ENCODE results near the gene SPPL3.
"Not testable (repeated sequence)": the region's sequence is repeated elsewhere in the genome, so short reads cannot be mapped to it uniquely, and the experiment has no call there.

SPPL3 gene

GRCh38 chr12:120925740-120926563, 21.8 kb upstream of the SPPL3 start:
- no peak for DNase-seq
- in situ Hi-C loops (cut with HindIII; ENCODE audit: low pct_ligation_motif_present, low pct_unique_long_range_greater_than_20kb, low sequenced_read_pairs): no loop called here

GRCh38 chr12:120922279-120922678, 18.1 kb upstream of the SPPL3 start:
- in situ Hi-C loops (cut with HindIII; ENCODE audit: low pct_ligation_motif_present, low pct_unique_long_range_greater_than_20kb, low sequenced_read_pairs): no loop called here
- DNase-seq: no peak

- no peak for DNase-seq
Observed at GRCh38 chr12:120921637-120922036, 17.5 kb upstream of the SPPL3 start.

GRCh38 chr12:120920178-120920577, 16.0 kb upstream of the SPPL3 start:
- in situ Hi-C loops (cut with HindIII; ENCODE audit: low pct_ligation_motif_present, low pct_unique_long_range_greater_than_20kb, low sequenced_read_pairs): no loop called here
- DNase-seq: no peak

More at GRCh38 chr12:120921637-120922036, 17.5 kb upstream of the SPPL3 start:
- in situ Hi-C loops (cut with HindIII; ENCODE audit: low pct_ligation_motif_present, low pct_unique_long_range_greater_than_20kb, low sequenced_read_pairs): no loop called here

GRCh38 chr12:120917748-120918147, 13.6 kb upstream of the SPPL3 start:
- in situ Hi-C loops (cut with HindIII; ENCODE audit: low pct_ligation_motif_present, low pct_unique_long_range_greater_than_20kb, low sequenced_read_pairs): no loop called here
- no peak for DNase-seq

GRCh38 chr12:120916561-120916960, 12.4 kb upstream of the SPPL3 start:
- in situ Hi-C loops (cut with HindIII; ENCODE audit: low pct_ligation_motif_present, low pct_unique_long_range_greater_than_20kb, low sequenced_read_pairs): no loop called here
- DNase-seq: no peak

- in situ Hi-C loops (cut with HindIII; ENCODE audit: low pct_ligation_motif_present, low pct_unique_long_range_greater_than_20kb, low sequenced_read_pairs): no loop called here
- no peak for DNase-seq
Observed at GRCh38 chr12:120914794-120915193, 10.6 kb upstream of the SPPL3 start.

- in situ Hi-C loops (cut with HindIII; ENCODE audit: low pct_ligation_motif_present, low pct_unique_long_range_greater_than_20kb, low sequenced_read_pairs): no loop called here
- no peak for DNase-seq
Observed at GRCh38 chr12:120909633-120910298, 5.6 kb upstream of the SPPL3 start.

- in situ Hi-C loops (cut with HindIII; ENCODE audit: low pct_ligation_motif_present, low pct_unique_long_range_greater_than_20kb, low sequenced_read_pairs): no loop called here
- no peak for DNase-seq
Observed at GRCh38 chr12:120905856-120906384, 1.8 kb upstream of the SPPL3 start.

GRCh38 chr12:120903412-120904196, 554 bp downstream of the SPPL3 start:
- DNase-seq: peak; percentile 70
- in situ Hi-C loops (cut with HindIII; ENCODE audit: low pct_ligation_motif_present, low pct_unique_long_range_greater_than_20kb, low sequenced_read_pairs): no loop called here

- in situ Hi-C loops (cut with HindIII; ENCODE audit: low pct_ligation_motif_present, low pct_unique_long_range_greater_than_20kb, low sequenced_read_pairs): no loop called here
- DNase-seq: no peak
Observed at GRCh38 chr12:120902846-120903411, 1.2 kb downstream of the SPPL3 start.

- in situ Hi-C loops (cut with HindIII; ENCODE audit: low pct_ligation_motif_present, low pct_unique_long_range_greater_than_20kb, low sequenced_read_pairs): no loop called here
Observed at GRCh38 chr12:120901818-120902217, 2.3 kb downstream of the SPPL3 start.

GRCh38 chr12:120901101-120901500, 3.1 kb downstream of the SPPL3 start:
- DNase-seq; in situ Hi-C loops (cut with HindIII; ENCODE audit: low pct_ligation_motif_present, low pct_unique_long_range_greater_than_20kb, low sequenced_read_pairs): not testable (repeated sequence)

More at GRCh38 chr12:120901818-120902217, 2.3 kb downstream of the SPPL3 start:
- no peak for DNase-seq

- DNase-seq: no peak
- in situ Hi-C loops (cut with HindIII; ENCODE audit: low pct_ligation_motif_present, low pct_unique_long_range_greater_than_20kb, low sequenced_read_pairs): no loop called here
Observed at GRCh38 chr12:120895532-120895931, 8.6 kb downstream of the SPPL3 start.

GRCh38 chr12:120892265-120892664, 11.9 kb downstream of the SPPL3 start:
- no peak for DNase-seq
- in situ Hi-C loops (cut with HindIII; ENCODE audit: low pct_ligation_motif_present, low pct_unique_long_range_greater_than_20kb, low sequenced_read_pairs): no loop called here

GRCh38 chr12:120890963-120891362, 13.2 kb downstream of the SPPL3 start:
- in situ Hi-C loops (cut with HindIII; ENCODE audit: low pct_ligation_motif_present, low pct_unique_long_range_greater_than_20kb, low sequenced_read_pairs): no loop called here
- DNase-seq: no peak

GRCh38 chr12:120887253-120888043, 16.7 kb downstream of the SPPL3 start:
- no peak for DNase-seq
- in situ Hi-C loops (cut with HindIII; ENCODE audit: low pct_ligation_motif_present, low pct_unique_long_range_greater_than_20kb, low sequenced_read_pairs): no loop called here
